K562 (cell line): Measurements from ENCODE around the gene PLA1A. TPM values are rescaled to one million over a fixed set of nuclear protein-coding genes. Genes with fewer than 3 reads are reported as not detected.

Experiments
- FOXK1 ChIP-seq: sonication (generic); formaldehyde crosslinking; IDR thresholded peaks from 2 replicates; pipeline ENCODE4 v1.8.0; 2022; ENCODE audit warnings: missing genetic modification reagents, mild to moderate bottlenecking, borderline replicate concordance
- FOXP1 ChIP-seq: sonication (generic); formaldehyde crosslinking; IDR thresholded peaks from 2 replicates; pipeline ENCODE4 v1.8.0; 2022; ENCODE audit warnings: mild to moderate bottlenecking, missing genetic modification reagents
- ILF3 ChIP-seq: fragments of 450-650 bp; IDR thresholded peaks from 2 replicates; pipeline ENCODE4 v1.6.1; 2018; ENCODE audit warnings: antibody characterized with exemption, mild to moderate bottlenecking, moderate library complexity, borderline replicate concordance
- MEIS2 ChIP-seq: fragments of 450-650 bp; IDR thresholded peaks from 2 replicates; pipeline ENCODE4 v1.6.1; 2014; ENCODE audit warnings: mild to moderate bottlenecking; ENCODE audit not compliant: partially characterized antibody
- MXI1 ChIP-seq: IDR thresholded peaks from 2 replicates; pipeline ENCODE4 v1.6.1; 2011; ENCODE audit warnings: low read depth, mild to moderate bottlenecking, improper control_type of control experiment, low read length
- RFX7 ChIP-seq: fragments of 250-450 bp; sonication (Bioruptor Pico); IDR thresholded peaks from 2 replicates; pipeline ENCODE4 v1.5.1; 2021; ENCODE audit warnings: mild to moderate bottlenecking
- SRSF1 ChIP-seq: fragments of 200-400 bp; formaldehyde crosslinking; IDR thresholded peaks from 2 replicates; pipeline ENCODE4 v1.6.1; 2017; ENCODE audit warnings: mild to moderate bottlenecking, low read depth, low read length, moderate library complexity
- ZNF197 ChIP-seq: fragments of 200-800 bp; sonication (Bioruptor generic); IDR thresholded peaks from 2 replicates; pipeline ENCODE4 v1.6.1; 2016; ENCODE audit warnings: low read depth, missing genetic modification characterization, missing compliant biosample characterization
- polyA plus RNA-seq, 8 experiments: library from polyadenylated mRNA; depleted of rRNA in 4 of 8; stranded (reverse) in 5 of 8; unstranded in 3 of 8; fragments of >200 nt; fragmentation: Nextera tagmentation in 2 of 8; fragmentation: Illumina TruSeq in 1 of 8; extraction: Ambion mirVana in 2 of 8; extraction: Trizol in 1 of 8; gene quantifications; 2 replicates each; pipeline versions ENCODE4 v1.2.1 to v1.2.3, GENCODE V29; 2011 to 2014; ENCODE audit warnings: inconsistent platforms in 1 of 8, missing spikeins in 1 of 8
- total RNA-seq, 7 experiments: library from RNA; depleted of rRNA in 6 of 7; stranded (reverse); fragments of >200 nt in 6 of 7; fragmentation: Illumina TruSeq in 2 of 7; extraction: Trizol in 2 of 7; gene quantifications; 2 replicates each; pipeline versions ENCODE4 v1.2.1 to v1.2.3, GENCODE V29; 2011 to 2021; ENCODE audit warnings: low replicate concordance in 1 of 7
- TF ChIP-seq, protein P1 (sequence below), 2 experiments: fragments of 450-650 bp; IDR thresholded peaks; 2 replicates each; pipeline ENCODE4 v1.6.1; 2016
- TF ChIP-seq, protein P2 (sequence below): fragments of 250-450 bp; sonication (Bioruptor Pico); IDR thresholded peaks from 2 replicates; pipeline ENCODE4 v1.8.0; 2022; ENCODE audit warnings: inconsistent platforms, mild to moderate bottlenecking, moderate library complexity, borderline replicate concordance
- TF ChIP-seq, protein P3 (sequence below): fragments of 250-450 bp; sonication (Bioruptor Pico); IDR thresholded peaks from 2 replicates; pipeline ENCODE4 v1.5.0; 2020; ENCODE audit warnings: mild to moderate bottlenecking
- TF ChIP-seq, protein P4 (sequence below): sonication (generic); formaldehyde crosslinking; IDR thresholded peaks from 2 replicates; pipeline ENCODE4 v1.8.1; 2023; ENCODE audit warnings: mild to moderate bottlenecking, missing genetic modification reagents
- TF ChIP-seq, protein P5 (sequence below), 2 experiments: fragments of 150-350 bp in 1 of 2; IDR thresholded peaks; 2 replicates each; pipeline ENCODE4 v1.6.1; 2012 to 2016; ENCODE audit warnings: low read depth in 2 of 2, low read length in 2 of 2, mild to moderate bottlenecking in 1 of 2, moderate library complexity in 1 of 2
- TF ChIP-seq, protein P6 (sequence below): fragments of 250-450 bp; sonication (Bioruptor Pico); IDR thresholded peaks from 2 replicates; pipeline ENCODE4 v1.9.0; 2021; ENCODE audit warnings: mild to moderate bottlenecking, inconsistent platforms

PLA1A gene
- total and polyA plus RNA-seq, 9 of the 15 experiments (the other 6 are each of a cell fraction or from before 2014, with no cell fraction given): not detected

DNA sequence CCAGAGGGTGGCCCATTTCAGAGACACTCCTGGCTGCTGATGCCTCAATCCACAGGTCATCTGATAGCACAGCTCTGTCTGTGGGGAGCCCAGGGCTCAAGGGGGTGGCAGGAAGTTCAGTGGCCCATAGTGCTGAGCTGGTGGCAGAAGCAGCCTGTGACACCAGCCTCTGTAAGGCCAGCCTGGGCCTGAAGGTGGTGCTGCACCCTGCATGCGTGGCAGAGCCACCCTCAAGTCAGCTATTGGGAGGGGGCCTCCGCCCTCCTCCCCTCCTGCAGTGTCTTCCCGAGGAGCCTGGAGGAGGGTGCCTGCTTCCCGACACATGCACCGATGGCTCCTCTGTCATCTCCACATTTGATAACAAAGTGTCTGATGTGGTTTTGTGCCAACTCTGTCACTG is 3.0 kb downstream of the PLA1A start (continued):
- no peak for TF ChIP-seq RFX7 (CRISPR knock-in tag)
- no peak for TF ChIP-seq MEIS2
- no peak for TF ChIP-seq SRSF1
- TF ChIP-seq, protein P1, sequence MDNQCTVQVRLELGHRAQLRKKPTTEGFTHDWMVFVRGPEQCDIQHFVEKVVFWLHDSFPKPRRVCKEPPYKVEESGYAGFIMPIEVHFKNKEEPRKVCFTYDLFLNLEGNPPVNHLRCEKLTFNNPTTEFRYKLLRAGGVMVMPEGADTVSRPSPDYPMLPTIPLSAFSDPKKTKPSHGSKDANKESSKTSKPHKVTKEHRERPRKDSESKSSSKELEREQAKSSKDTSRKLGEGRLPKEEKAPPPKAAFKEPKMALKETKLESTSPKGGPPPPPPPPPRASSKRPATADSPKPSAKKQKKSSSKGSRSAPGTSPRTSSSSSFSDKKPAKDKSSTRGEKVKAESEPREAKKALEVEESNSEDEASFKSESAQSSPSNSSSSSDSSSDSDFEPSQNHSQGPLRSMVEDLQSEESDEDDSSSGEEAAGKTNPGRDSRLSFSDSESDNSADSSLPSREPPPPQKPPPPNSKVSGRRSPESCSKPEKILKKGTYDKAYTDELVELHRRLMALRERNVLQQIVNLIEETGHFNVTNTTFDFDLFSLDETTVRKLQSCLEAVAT (IDR thresholded peaks at IDR 0.05): no peak
- no peak for TF ChIP-seq FOXK1 (CRISPR knock-in tag)
- no peak for TF ChIP-seq FOXP1 (CRISPR knock-in tag)
- TF ChIP-seq, protein P2, sequence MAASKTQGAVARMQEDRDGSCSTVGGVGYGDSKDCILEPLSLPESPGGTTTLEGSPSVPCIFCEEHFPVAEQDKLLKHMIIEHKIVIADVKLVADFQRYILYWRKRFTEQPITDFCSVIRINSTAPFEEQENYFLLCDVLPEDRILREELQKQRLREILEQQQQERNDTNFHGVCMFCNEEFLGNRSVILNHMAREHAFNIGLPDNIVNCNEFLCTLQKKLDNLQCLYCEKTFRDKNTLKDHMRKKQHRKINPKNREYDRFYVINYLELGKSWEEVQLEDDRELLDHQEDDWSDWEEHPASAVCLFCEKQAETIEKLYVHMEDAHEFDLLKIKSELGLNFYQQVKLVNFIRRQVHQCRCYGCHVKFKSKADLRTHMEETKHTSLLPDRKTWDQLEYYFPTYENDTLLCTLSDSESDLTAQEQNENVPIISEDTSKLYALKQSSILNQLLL (CRISPR knock-in tag): no peak
- TF ChIP-seq, protein P3, sequence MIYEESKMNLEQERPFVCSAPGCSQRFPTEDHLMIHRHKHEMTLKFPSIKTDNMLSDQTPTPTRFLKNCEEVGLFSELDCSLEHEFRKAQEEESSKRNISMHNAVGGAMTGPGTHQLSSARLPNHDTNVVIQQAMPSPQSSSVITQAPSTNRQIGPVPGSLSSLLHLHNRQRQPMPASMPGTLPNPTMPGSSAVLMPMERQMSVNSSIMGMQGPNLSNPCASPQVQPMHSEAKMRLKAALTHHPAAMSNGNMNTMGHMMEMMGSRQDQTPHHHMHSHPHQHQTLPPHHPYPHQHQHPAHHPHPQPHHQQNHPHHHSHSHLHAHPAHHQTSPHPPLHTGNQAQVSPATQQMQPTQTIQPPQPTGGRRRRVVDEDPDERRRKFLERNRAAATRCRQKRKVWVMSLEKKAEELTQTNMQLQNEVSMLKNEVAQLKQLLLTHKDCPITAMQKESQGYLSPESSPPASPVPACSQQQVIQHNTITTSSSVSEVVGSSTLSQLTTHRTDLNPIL: no peak
- no peak for TF ChIP-seq MXI1
- TF ChIP-seq, protein P4, sequence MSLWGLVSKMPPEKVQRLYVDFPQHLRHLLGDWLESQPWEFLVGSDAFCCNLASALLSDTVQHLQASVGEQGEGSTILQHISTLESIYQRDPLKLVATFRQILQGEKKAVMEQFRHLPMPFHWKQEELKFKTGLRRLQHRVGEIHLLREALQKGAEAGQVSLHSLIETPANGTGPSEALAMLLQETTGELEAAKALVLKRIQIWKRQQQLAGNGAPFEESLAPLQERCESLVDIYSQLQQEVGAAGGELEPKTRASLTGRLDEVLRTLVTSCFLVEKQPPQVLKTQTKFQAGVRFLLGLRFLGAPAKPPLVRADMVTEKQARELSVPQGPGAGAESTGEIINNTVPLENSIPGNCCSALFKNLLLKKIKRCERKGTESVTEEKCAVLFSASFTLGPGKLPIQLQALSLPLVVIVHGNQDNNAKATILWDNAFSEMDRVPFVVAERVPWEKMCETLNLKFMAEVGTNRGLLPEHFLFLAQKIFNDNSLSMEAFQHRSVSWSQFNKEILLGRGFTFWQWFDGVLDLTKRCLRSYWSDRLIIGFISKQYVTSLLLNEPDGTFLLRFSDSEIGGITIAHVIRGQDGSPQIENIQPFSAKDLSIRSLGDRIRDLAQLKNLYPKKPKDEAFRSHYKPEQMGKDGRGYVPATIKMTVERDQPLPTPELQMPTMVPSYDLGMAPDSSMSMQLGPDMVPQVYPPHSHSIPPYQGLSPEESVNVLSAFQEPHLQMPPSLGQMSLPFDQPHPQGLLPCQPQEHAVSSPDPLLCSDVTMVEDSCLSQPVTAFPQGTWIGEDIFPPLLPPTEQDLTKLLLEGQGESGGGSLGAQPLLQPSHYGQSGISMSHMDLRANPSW (CRISPR knock-in tag): no peak
- TF ChIP-seq ILF3: no peak
- TF ChIP-seq, protein P5, sequence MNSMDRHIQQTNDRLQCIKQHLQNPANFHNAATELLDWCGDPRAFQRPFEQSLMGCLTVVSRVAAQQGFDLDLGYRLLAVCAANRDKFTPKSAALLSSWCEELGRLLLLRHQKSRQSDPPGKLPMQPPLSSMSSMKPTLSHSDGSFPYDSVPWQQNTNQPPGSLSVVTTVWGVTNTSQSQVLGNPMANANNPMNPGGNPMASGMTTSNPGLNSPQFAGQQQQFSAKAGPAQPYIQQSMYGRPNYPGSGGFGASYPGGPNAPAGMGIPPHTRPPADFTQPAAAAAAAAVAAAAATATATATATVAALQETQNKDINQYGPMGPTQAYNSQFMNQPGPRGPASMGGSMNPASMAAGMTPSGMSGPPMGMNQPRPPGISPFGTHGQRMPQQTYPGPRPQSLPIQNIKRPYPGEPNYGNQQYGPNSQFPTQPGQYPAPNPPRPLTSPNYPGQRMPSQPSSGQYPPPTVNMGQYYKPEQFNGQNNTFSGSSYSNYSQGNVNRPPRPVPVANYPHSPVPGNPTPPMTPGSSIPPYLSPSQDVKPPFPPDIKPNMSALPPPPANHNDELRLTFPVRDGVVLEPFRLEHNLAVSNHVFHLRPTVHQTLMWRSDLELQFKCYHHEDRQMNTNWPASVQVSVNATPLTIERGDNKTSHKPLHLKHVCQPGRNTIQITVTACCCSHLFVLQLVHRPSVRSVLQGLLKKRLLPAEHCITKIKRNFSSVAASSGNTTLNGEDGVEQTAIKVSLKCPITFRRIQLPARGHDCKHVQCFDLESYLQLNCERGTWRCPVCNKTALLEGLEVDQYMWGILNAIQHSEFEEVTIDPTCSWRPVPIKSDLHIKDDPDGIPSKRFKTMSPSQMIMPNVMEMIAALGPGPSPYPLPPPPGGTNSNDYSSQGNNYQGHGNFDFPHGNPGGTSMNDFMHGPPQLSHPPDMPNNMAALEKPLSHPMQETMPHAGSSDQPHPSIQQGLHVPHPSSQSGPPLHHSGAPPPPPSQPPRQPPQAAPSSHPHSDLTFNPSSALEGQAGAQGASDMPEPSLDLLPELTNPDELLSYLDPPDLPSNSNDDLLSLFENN (IDR thresholded peaks at IDR 0.05; ENCODE audit: low read depth in 2 of 2, low read length in 2 of 2): no peak
- TF ChIP-seq ZNF197 (CRISPR knock-in tag): no peak
- TF ChIP-seq, protein P6, sequence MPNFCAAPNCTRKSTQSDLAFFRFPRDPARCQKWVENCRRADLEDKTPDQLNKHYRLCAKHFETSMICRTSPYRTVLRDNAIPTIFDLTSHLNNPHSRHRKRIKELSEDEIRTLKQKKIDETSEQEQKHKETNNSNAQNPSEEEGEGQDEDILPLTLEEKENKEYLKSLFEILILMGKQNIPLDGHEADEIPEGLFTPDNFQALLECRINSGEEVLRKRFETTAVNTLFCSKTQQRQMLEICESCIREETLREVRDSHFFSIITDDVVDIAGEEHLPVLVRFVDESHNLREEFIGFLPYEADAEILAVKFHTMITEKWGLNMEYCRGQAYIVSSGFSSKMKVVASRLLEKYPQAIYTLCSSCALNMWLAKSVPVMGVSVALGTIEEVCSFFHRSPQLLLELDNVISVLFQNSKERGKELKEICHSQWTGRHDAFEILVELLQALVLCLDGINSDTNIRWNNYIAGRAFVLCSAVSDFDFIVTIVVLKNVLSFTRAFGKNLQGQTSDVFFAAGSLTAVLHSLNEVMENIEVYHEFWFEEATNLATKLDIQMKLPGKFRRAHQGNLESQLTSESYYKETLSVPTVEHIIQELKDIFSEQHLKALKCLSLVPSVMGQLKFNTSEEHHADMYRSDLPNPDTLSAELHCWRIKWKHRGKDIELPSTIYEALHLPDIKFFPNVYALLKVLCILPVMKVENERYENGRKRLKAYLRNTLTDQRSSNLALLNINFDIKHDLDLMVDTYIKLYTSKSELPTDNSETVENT (CRISPR knock-in tag): no peak
